Fibroblast of villous mesenchyme (primary cell): ENCODE data around the gene C14orf180. TPM values are rescaled to one million over a fixed set of nuclear protein-coding genes. Genes with fewer than 3 reads are reported as not detected.

Experiments used
- DNase-seq: peaks from one replicate; pipeline ENCODE4 v3.0.0-alpha.2; 2010; ENCODE audit warnings: low read depth
- H3K4me3 ChIP-seq: 2 replicates; pipeline ENCODE4 v1.5.1; 2011; ENCODE audit warnings: low read depth, mild to moderate bottlenecking, low read length
- total RNA-seq: library from RNA; depleted of rRNA; stranded (reverse); fragments of >200 nt; gene quantifications from 2 replicates; pipeline ENCODE4 v1.2.3, GENCODE V29; 2012
- TF ChIP-seq, protein P1 (sequence below): IDR thresholded peaks from 2 replicates; pipeline ENCODE4 v1.5.1; 2012; ENCODE audit warnings: low read depth, mild to moderate bottlenecking, low read length; ENCODE audit not compliant: insufficient read depth

The C14orf180 gene
- total RNA-seq, 1 donor = not detected

DNA sequence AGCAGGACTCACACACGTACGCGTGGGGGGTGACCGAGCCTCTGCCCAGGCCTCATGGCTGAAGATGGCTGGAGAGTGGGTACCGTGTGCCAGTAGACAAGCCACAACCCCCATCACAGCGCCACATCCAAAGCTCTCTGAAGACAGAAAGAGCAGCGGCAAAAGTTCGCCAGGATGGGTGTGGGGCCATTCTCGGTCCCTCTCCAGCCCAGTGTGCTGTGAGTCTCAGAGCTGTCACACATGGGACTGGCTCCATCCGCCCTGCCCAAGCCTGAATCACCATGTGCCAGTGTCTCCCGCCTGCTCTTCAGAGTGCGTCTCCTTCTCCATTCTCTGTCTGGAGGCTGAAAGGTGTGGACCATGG is 19.3 kb downstream of the C14orf180 start:
- no peak for DNase-seq
- H3K4me3 ChIP-seq = no peak overlapping the region

DNA sequence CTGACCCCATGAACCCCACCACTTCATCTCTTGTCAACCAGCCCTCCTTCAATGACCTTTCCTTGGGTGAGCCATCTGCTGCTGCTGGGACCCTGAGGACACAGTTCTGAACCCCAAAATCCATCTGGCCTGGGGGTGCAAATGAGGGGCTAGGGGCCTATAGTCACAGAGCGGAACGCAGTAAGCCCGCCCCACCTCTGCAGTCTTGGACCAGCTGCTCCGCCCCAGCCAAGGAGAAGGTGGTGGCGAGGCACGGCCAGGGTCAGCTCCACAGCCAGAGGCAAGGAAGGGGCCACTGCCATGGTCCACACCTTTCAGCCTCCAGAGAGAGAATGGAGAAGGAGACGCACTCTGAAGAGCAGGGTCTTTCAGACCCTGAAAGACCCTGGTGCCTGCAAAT is 19.9 kb downstream of the C14orf180 start:
- DNase-seq = no peak
- H3K4me3 ChIP-seq = no peak overlapping the region

More for the DNA sequence above, 19.3 kb downstream of the C14orf180 start:
- TF ChIP-seq, protein P1, sequence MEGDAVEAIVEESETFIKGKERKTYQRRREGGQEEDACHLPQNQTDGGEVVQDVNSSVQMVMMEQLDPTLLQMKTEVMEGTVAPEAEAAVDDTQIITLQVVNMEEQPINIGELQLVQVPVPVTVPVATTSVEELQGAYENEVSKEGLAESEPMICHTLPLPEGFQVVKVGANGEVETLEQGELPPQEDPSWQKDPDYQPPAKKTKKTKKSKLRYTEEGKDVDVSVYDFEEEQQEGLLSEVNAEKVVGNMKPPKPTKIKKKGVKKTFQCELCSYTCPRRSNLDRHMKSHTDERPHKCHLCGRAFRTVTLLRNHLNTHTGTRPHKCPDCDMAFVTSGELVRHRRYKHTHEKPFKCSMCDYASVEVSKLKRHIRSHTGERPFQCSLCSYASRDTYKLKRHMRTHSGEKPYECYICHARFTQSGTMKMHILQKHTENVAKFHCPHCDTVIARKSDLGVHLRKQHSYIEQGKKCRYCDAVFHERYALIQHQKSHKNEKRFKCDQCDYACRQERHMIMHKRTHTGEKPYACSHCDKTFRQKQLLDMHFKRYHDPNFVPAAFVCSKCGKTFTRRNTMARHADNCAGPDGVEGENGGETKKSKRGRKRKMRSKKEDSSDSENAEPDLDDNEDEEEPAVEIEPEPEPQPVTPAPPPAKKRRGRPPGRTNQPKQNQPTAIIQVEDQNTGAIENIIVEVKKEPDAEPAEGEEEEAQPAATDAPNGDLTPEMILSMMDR = no peak

DNA sequence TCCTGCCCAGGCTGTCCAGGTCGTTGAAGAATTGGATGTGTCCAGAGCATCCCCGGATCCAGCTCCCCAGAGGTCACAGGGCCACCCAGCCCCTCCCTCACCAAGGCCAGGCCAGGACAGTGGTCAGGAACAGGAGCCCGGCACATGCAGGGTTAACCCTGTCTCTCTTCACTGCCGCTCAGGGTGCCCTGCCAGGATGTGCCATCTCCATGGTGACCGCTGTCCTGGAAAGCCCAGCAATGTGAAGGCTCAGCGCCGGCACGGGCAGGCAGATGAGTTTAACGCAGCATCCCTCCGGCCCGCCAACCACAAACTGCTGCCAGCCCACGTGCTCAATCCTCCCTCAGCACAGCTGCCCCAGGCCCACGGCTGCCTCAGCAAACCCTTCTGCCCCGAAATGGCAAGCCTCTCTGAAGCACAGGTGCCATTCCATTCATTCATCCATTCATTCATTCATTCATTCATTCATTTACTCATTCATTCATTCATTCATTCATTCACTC is 20.6 kb downstream of the C14orf180 start:
- no peak overlapping the region for H3K4me3 ChIP-seq
- no peak for DNase-seq
- TF ChIP-seq, protein P1 = no peak

More for the DNA sequence above, 19.9 kb downstream of the C14orf180 start:
- TF ChIP-seq, protein P1 = no peak

DNA sequence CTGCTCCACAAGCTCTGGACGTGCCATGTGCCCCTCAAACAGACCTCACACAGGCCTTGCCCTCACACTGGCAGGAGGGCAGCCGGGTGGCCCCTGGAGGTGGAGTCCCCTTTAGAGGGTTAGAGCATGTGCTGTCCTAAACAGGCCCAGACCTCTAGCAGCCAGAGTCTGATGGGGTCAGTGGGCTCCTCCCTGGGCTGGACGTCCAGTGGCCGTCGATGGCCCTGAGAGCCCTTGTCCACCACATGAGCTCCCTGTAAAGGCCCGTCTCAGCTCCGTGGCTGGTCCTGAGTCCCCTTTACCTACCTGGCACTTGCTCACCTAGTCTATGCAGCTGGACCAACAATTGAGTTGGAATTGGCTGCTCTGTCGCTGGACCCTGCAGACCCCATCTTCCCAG is 21.2 kb downstream of the C14orf180 start:
- DNase-seq = no peak
- H3K4me3 ChIP-seq = no peak overlapping the region
- TF ChIP-seq, protein P1 = no peak

DNA sequence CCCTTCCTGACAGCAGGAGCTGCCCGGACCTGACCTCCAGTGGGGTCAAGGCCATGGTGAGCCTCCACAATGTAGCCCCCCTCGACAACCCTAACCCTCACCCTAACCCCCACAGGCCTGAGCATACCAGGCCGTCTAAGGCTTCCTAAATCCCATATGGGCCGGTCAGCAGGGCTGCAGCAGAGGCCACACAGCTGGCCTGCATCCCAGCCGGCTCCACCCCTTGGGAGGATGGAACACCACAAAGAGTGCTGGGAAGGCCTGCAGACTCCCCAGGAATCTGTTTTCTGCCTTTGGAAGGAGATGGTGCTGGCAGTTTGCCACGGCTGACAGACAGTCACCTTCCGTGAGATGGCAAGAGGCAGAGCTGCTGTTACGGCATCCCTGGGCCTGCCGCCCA is 22.2 kb downstream of the C14orf180 start:
- TF ChIP-seq, protein P1 = no peak
- no peak overlapping the region for H3K4me3 ChIP-seq
- no peak for DNase-seq

DNA sequence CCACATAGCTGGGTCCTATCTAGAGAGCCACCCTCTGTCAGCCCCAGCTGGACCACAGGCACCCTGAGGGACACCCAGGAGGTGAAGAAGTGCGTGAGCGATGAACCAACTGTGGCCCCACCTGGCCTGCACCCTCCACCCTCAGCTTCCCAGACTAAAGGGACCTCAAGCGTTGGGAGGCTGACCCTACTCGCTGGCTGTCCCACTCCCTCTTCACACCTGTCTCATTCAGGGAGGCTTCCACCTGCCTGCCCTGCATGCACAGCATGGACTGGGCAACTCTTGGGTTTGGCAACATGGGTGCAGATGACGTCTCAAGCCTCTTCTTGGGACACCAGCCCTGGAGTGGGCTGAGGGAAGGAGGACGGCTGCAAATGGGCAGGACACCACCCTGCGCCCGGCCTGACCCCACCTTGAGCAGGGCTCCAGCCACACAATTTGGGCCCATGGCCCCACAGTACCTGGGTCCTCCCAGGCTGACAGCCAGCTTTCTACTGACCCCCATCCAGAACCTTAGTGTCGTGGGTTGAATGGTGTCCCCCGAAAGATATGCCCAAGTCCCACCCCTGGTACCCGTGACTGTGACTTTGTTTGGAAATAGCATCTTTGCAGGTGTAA is 22.9 kb downstream of the C14orf180 start:
- TF ChIP-seq, protein P1 = no peak
- no peak overlapping the region for H3K4me3 ChIP-seq
- no peak for DNase-seq

DNA sequence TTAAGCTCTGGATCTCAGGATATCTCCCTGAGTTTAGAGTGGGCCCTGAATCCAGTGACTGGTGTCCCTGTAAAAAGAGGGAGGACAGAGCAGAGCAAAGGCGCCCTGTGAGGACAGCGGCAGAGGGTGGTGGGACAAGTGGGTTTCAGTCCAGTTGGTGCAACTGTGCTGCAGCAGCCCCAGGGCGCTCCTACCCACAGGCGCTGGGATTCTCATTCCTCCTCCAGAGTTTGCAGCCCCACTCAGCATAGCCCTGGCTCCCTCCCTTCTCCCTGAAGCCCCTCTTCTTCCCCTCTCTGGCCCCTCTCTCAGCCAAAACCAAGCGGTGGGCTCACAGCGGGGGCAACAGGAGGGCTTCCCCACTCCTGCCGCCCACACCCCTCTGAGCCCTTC is 23.4 kb downstream of the C14orf180 start:
- DNase-seq = no peak
- TF ChIP-seq, protein P1 = no peak
- H3K4me3 ChIP-seq = no peak overlapping the region
